Measurements from ENCODE around the gene SMARCD3.

- TF ChIP-seq EZH2phosphoT487 (IDR thresholded peaks at IDR 0.05; ENCODE audit: borderline replicate concordance, low read depth, low read length), result no peak
- no peak for TF ChIP-seq CTCF (conservative IDR thresholded peaks at IDR 0.05; ENCODE audit: low read length)
Measured at GRCh38 chr7:151225948-151226510, 22.5 kb downstream of the SMARCD3 start.
